Activated CD8-positive, alpha-beta memory T cell treated with anti-CD3 and anti-CD28 coated beads for 36 hours (primary cell): ENCODE data around the gene B4GALT2. TPM values are rescaled to one million over a fixed set of nuclear protein-coding genes. Genes with fewer than 3 reads are reported as not detected.

Source experiments
- CTCF ChIA-PET: fragments of 350-600 bp; sonication (Branson Sonifier 250); formaldehyde crosslinking; loops from one replicate; lab custom pipeline; 2021; ENCODE audit warnings: antibody characterized with exemption; lab: Charles Lee
- POLR2A ChIA-PET: fragments of 350-600 bp; sonication (Branson Sonifier 250); formaldehyde crosslinking; loops from one replicate; lab custom pipeline; 2021; ENCODE audit warnings: antibody characterized with exemption; lab: Charles Lee
- total RNA-seq, 2 experiments: library from RNA; stranded (reverse); gene quantifications; one replicate each; pipeline ENCODE4 v1.2.3, GENCODE V29; 2021

B4GALT2 gene
- total RNA-seq, 2 experiments from 2014 or later = 44.7 to 45.4 TPM

- ChIA-PET POLR2A (no interaction called here), CTCF (interaction anchor here (1.8 to 3.2 kb wide), 2 partner anchors 24 to 54 kb away, joined by 6 to 14 read pairs; partner anchors contain the start of gene ATP6V0B)
These were observed 50.4 kb downstream of the B4GALT2 start for GRCh38 chr1:44029260-44029910.

- CTCF ChIA-PET = interaction anchor here (1.8 to 3.2 kb wide), 2 partner anchors 24 to 55 kb away, joined by 6 to 14 read pairs; partner anchors contain the start of gene ATP6V0B
- POLR2A ChIA-PET = interaction anchor here (1.0 to 1.6 kb wide), 3 partner anchors 42 to 323 kb away, joined by 3 to 10 read pairs (median 4); no protein-coding TSS in a partner anchor
These were observed 51.0 kb downstream of the B4GALT2 start for GRCh38 chr1:44029911-44030604.

- CTCF ChIA-PET = interaction anchor here (0.8 to 3.2 kb wide), 5 partner anchors 17 to 268 kb away, joined by 3 to 14 read pairs (median 3); partner anchors contain the start of gene ATP6V0B
- POLR2A ChIA-PET = interaction anchor here (0.6 to 1.6 kb wide), 5 partner anchors 18 to 324 kb away, joined by 3 to 10 read pairs (median 4); no protein-coding TSS in a partner anchor
These were observed 51.7 kb downstream of the B4GALT2 start for GRCh38 chr1:44030605-44031251.

GRCh38 chr1:44031252-44032169 is 52.5 kb downstream of the B4GALT2 start, which contains the start of gene SLC6A9:
Gene SLC6A9 (minus strand): TSS chr1:44031462. CDS start chr1:44024277, 7,185 bp downstream.
- ChIA-PET POLR2A (interaction anchor here (0.6 to 1.6 kb wide), 5 partner anchors 18 to 325 kb away, joined by 3 to 10 read pairs (median 4); no protein-coding TSS in a partner anchor), CTCF (interaction anchor here (0.8 to 3.2 kb wide), 5 partner anchors 17 to 268 kb away, joined by 3 to 14 read pairs (median 3); partner anchors contain the start of gene ATP6V0B)

- ChIA-PET CTCF (interaction anchor here (3.2 kb wide), 1 partner anchor 26 kb away, joined by 14 read pairs; no protein-coding TSS in a partner anchor), POLR2A (no interaction called here)
These were observed 53.3 kb downstream of the B4GALT2 start for GRCh38 chr1:44032170-44032790.

- POLR2A ChIA-PET = no interaction called here
- CTCF ChIA-PET = interaction anchor here (4.3 kb wide), 1 partner anchor 27 kb away, joined by 55 read pairs; no protein-coding TSS in a partner anchor
These were observed 54.1 kb downstream of the B4GALT2 start for GRCh38 chr1:44033041-44033575.

- POLR2A ChIA-PET = no interaction called here
- CTCF ChIA-PET = interaction anchor here (4.3 kb wide), 1 partner anchor 28 kb away, joined by 55 read pairs; no protein-coding TSS in a partner anchor
These were observed 54.7 kb downstream of the B4GALT2 start for GRCh38 chr1:44033756-44034155.

- ChIA-PET POLR2A (no interaction called here), CTCF (interaction anchor here (4.3 kb wide), 1 partner anchor 29 kb away, joined by 55 read pairs; no protein-coding TSS in a partner anchor)
These were observed 55.4 kb downstream of the B4GALT2 start for GRCh38 chr1:44034423-44034822.

GRCh38 chr1:44034976-44035716 is 56.1 kb downstream of the B4GALT2 start:
- ChIA-PET CTCF (interaction anchor here (1.6 to 4.3 kb wide), 4 partner anchors 13 to 269 kb away, joined by 3 to 55 read pairs (median 11); no protein-coding TSS in a partner anchor), POLR2A (no interaction called here)

GRCh38 chr1:44035726-44036408 is 56.9 kb downstream of the B4GALT2 start:
- POLR2A ChIA-PET = interaction anchor here (1.5 kb wide), 1 partner anchor 31 kb away, joined by 4 read pairs; no protein-coding TSS in a partner anchor
- CTCF ChIA-PET = interaction anchor here (1.1 to 4.3 kb wide), 7 partner anchors 8 to 272 kb away, joined by 3 to 55 read pairs (median 7); no protein-coding TSS in a partner anchor

- ChIA-PET POLR2A (interaction anchor here (1.5 kb wide), 1 partner anchor 31 kb away, joined by 4 read pairs; no protein-coding TSS in a partner anchor), CTCF (interaction anchor here (0.8 to 4.3 kb wide), 9 partner anchors 9 to 273 kb away, joined by 3 to 55 read pairs (median 4); no protein-coding TSS in a partner anchor)
These were observed 57.6 kb downstream of the B4GALT2 start for GRCh38 chr1:44036409-44037139.

- POLR2A ChIA-PET = interaction anchor here (1.5 kb wide), 1 partner anchor 32 kb away, joined by 4 read pairs; no protein-coding TSS in a partner anchor
- CTCF ChIA-PET = interaction anchor here (0.8 to 4.3 kb wide), 9 partner anchors 9 to 274 kb away, joined by 3 to 55 read pairs (median 4); no protein-coding TSS in a partner anchor
These were observed 58.1 kb downstream of the B4GALT2 start for GRCh38 chr1:44037154-44037553.

GRCh38 chr1:44038876-44039657 is 60.1 kb downstream of the B4GALT2 start:
- ChIA-PET POLR2A (no interaction called here), CTCF (interaction anchor here (1.2 to 1.4 kb wide), 2 partner anchors 34 to 46 kb away, joined by 3 to 8 read pairs; no protein-coding TSS in a partner anchor)

GRCh38 chr1:44040418-44040817 is 61.4 kb downstream of the B4GALT2 start:
- POLR2A ChIA-PET = interaction anchor here (0.5 kb wide), 1 partner anchor 125 kb away, joined by 3 read pairs; no protein-coding TSS in a partner anchor
- CTCF ChIA-PET = interaction anchor here (1.2 to 3.6 kb wide), 3 partner anchors 35 to 47 kb away, joined by 3 to 20 read pairs (median 8); no protein-coding TSS in a partner anchor
